ENCODE measurements around the gene METTL25B. TPM values are rescaled to one million over a fixed set of nuclear protein-coding genes. Genes with fewer than 3 reads are reported as not detected.
A peak's percentile ranks its signal among the peaks of the same experiment; 100 is the strongest.

Gene METTL25B
- total RNA-seq, 1 donor from 2014 or later = 41.0 TPM

- no peaks in the 10 kb centered on the region for H3K27me3 ChIP-seq (ENCODE audit: low read depth)
- H3K9me3 ChIP-seq = no peaks in the 10 kb centered on the region
- no peak overlapping the region for H3K4me3 ChIP-seq
- TF ChIP-seq CTCF (IDR thresholded peaks at IDR 0.05) = no peak
- no peak overlapping the region for H3K27ac ChIP-seq
- intact Hi-C loops (cut with DNase I) = no loop called here
- DNase-seq (no peak), ATAC-seq (no peak)
- peaks cover 52% of the 10 kb centered on the region for H3K4me1 ChIP-seq
- peaks cover 34% of the 10 kb centered on the region for H3K36me3 ChIP-seq
Measured at GRCh38 chr1:156773607-156774006, 45.3 kb downstream of the METTL25B start.

GRCh38 chr1:156775799-156776198, 47.5 kb downstream of the METTL25B start:
- ATAC-seq = no peak
- Histone ChIP-seq H3K4me1 (peaks cover 35% of the 10 kb centered on the region), H3K36me3 (peaks cover 25% of the 10 kb centered on the region), H3K9me3 (no peaks in the 10 kb centered on the region), H3K27me3 (ENCODE audit: low read depth) (no peaks in the 10 kb centered on the region), H3K4me3 (no peak overlapping the region), H3K27ac (no peak overlapping the region)
- intact Hi-C loops (cut with DNase I) = no loop called here
- DNase-seq = no peak
- no peak for TF ChIP-seq CTCF (IDR thresholded peaks at IDR 0.05)

- H3K9me3 ChIP-seq = no peaks in the 10 kb centered on the region
- peaks cover 39% of the 10 kb centered on the region for H3K4me1 ChIP-seq
- DNase-seq = no peak
- H3K36me3 ChIP-seq = peaks cover 22% of the 10 kb centered on the region
- TF ChIP-seq CTCF (IDR thresholded peaks at IDR 0.05) = no peak
- no peak for ATAC-seq
- intact Hi-C loops (cut with DNase I) = no loop called here
- H3K27me3 ChIP-seq (ENCODE audit: low read depth) = no peaks in the 10 kb centered on the region
- no peak overlapping the region for H3K27ac ChIP-seq
- H3K4me3 ChIP-seq = no peak overlapping the region
Measured at GRCh38 chr1:156776942-156777341, 48.7 kb downstream of the METTL25B start.

- TF ChIP-seq CTCF (IDR thresholded peaks at IDR 0.05) = no peak
- DNase-seq (no peak), ATAC-seq (no peak)
- Histone ChIP-seq H3K4me1 (peaks cover 39% of the 10 kb centered on the region), H3K27ac (no peak overlapping the region), H3K36me3 (peaks cover 25% of the 10 kb centered on the region), H3K4me3 (no peak overlapping the region), H3K9me3 (no peaks in the 10 kb centered on the region), H3K27me3 (ENCODE audit: low read depth) (no peaks in the 10 kb centered on the region)
- intact Hi-C loops (cut with DNase I) = no loop called here
Measured at GRCh38 chr1:156777573-156777972, 49.3 kb downstream of the METTL25B start.

- H3K27ac ChIP-seq = no peak overlapping the region
- peaks cover 23% of the 10 kb centered on the region for H3K4me1 ChIP-seq
- DNase-seq (no peak), ATAC-seq (peak in 1 of 2 donors; percentile 32)
- no peaks in the 10 kb centered on the region for H3K27me3 ChIP-seq (ENCODE audit: low read depth)
- intact Hi-C loops (cut with DNase I) = no loop called here
- H3K9me3 ChIP-seq = no peaks in the 10 kb centered on the region
- peaks cover 57% of the 10 kb centered on the region for H3K36me3 ChIP-seq
- H3K4me3 ChIP-seq = no peak overlapping the region
- TF ChIP-seq CTCF (IDR thresholded peaks at IDR 0.05) = no peak
Measured at GRCh38 chr1:156781585-156782186, 53.4 kb downstream of the METTL25B start.

All from lower lobe of right lung (tissue), 2 donors.